Activated CD8-positive, alpha-beta T cell treated with anti-CD3 and anti-CD28 coated beads for 36 hours (primary cell): Measurements from ENCODE around the gene CXCL16. TPM values are rescaled to one million over a fixed set of nuclear protein-coding genes. Genes with fewer than 3 reads are reported as not detected.

Experiments
- ATAC-seq: fragments of 200-7000 bp; cut with Tn5 transposase; one replicate; pipeline ENCODE4 v1.10.0; 2021; ENCODE audit warnings: mild to moderate bottlenecking, moderate library complexity
- CTCF ChIA-PET: fragments of 350-600 bp; sonication (Branson Sonifier 250); formaldehyde crosslinking; loops from one replicate; lab custom pipeline; 2021; ENCODE audit warnings: antibody characterized with exemption; lab: Charles Lee
- POLR2A ChIA-PET: fragments of 350-600 bp; sonication (Branson Sonifier 250); formaldehyde crosslinking; loops from one replicate; lab custom pipeline; 2021; ENCODE audit warnings: antibody characterized with exemption; lab: Charles Lee
- DNase-seq: peaks from one replicate; pipeline ENCODE4 v3.0.0-alpha.2; 2020
- H3K27ac Mint-ChIP-seq: one replicate; pipeline ENCODE4 v1.8.0; 2021; ENCODE audit warnings: mild to moderate bottlenecking, mixed read lengths
- H3K27me3 Mint-ChIP-seq: one replicate; pipeline ENCODE4 v1.8.0; 2021; ENCODE audit warnings: mixed read lengths
- H3K36me3 Mint-ChIP-seq: one replicate; pipeline ENCODE4 v1.8.0; 2021; ENCODE audit warnings: low read depth, mixed read lengths
- H3K4me1 Mint-ChIP-seq: one replicate; pipeline ENCODE4 v1.8.0; 2021; ENCODE audit warnings: low read depth, mixed read lengths
- H3K4me3 Mint-ChIP-seq: one replicate; pipeline ENCODE4 v1.8.0; 2021; ENCODE audit warnings: mild to moderate bottlenecking, moderate library complexity, mixed read lengths
- H3K9me3 Mint-ChIP-seq: one replicate; pipeline ENCODE4 v1.8.0; 2021; ENCODE audit warnings: mixed read lengths
- intact Hi-C: fragments of 100-400 bp; cut with micrococcal nuclease; formaldehyde crosslinking; loops from one replicate; pipeline ENCODE4 v1.10.0; 2022
- total RNA-seq, 2 experiments: library from RNA; stranded (reverse); gene quantifications; one replicate each; pipeline ENCODE4 v1.2.3, GENCODE V29; 2021
- TF ChIP-seq, protein P1 (sequence below): fragments of 200-600 bp; IDR thresholded peaks from one replicate; pipeline ENCODE4 v1.8.0; 2022; ENCODE audit warnings: antibody characterized with exemption, mild to moderate bottlenecking

Gene CXCL16, protein sequence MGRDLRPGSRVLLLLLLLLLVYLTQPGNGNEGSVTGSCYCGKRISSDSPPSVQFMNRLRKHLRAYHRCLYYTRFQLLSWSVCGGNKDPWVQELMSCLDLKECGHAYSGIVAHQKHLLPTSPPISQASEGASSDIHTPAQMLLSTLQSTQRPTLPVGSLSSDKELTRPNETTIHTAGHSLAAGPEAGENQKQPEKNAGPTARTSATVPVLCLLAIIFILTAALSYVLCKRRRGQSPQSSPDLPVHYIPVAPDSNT
- 1 to 10 TPM; 2.0 to 2.5 TPM for total RNA-seq

DNA sequence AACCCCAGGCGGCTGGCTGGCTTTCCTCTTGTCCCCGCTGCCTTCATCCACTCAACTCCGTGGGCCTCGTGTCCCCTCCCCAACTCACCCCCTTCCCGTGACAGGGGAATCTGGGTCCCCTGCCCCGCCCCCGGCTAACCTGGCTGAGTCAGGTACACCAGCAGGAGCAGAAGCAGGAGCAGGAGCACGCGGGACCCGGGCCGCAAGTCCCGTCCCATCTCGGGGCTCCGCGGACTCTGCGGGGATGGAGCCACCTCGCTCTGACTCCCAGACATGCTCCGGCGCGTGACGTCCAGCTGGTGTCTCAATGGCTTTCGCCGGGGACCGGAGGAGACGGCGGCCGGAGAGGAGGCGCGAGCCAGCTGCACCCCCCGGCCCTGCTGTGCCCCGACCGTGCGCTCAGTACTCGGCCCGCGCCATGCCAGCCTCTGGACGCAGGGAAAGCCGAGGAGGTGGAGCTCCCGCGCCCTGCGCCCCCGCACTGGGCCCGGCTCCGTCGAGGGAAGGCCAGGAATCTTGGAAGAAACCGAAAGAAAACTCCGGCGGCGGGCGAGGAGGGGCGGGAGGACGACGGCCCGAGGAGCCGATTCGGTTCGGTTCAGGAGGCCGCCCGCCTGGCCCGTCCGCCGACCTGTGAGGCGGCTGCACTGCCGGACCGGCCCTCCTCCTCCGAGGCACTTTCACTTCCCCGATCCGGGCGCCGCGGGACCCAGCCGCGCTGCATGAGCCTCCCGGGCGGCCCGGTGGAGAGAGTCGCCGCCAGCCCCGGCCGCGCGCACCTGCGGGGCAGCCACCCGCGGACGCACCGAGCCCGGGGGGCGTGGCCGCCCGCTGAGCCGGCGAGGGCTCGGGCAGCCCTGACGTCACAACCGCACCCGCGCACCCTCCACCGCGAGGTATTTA is at the start of gene CXCL16, which contains the start of gene ZMYND15:
TSS of gene CXCL16 (minus strand) at position 807 of the 903 bp plus-strand sequence. CDS start at position 218, 589 bp downstream.
TSS of gene ZMYND15 (plus strand) at position 712 of the 903 bp plus-strand sequence. CDS start 716 bp downstream, outside the sequence.
- H3K36me3 Mint-ChIP-seq = no peaks in the 10 kb centered on the region
- ATAC-seq (peak; percentile 71), DNase-seq (peak; percentile 60)
- CTCF ChIA-PET = interaction anchor here (1.2 kb wide), 1 partner anchor 50 kb away, joined by 5 read pairs; no protein-coding TSS in a partner anchor
- H3K9me3 Mint-ChIP-seq = no peaks in the 10 kb centered on the region
- peaks cover 23% of the 10 kb centered on the region for H3K4me1 Mint-ChIP-seq
- POLR2A ChIA-PET = interaction anchor here (1.6 kb wide), 1 partner anchor 10 kb away, joined by 3 read pairs; no protein-coding TSS in a partner anchor
- peak within 1 kb of the TSS; percentile 76 for H3K4me3 Mint-ChIP-seq
- H3K27ac Mint-ChIP-seq = peak within 1 kb of the TSS; percentile 64
- intact Hi-C loops = no loop called here
- peaks cover 17% of the 10 kb centered on the region for H3K27me3 Mint-ChIP-seq
- TF ChIP-seq, protein P1, sequence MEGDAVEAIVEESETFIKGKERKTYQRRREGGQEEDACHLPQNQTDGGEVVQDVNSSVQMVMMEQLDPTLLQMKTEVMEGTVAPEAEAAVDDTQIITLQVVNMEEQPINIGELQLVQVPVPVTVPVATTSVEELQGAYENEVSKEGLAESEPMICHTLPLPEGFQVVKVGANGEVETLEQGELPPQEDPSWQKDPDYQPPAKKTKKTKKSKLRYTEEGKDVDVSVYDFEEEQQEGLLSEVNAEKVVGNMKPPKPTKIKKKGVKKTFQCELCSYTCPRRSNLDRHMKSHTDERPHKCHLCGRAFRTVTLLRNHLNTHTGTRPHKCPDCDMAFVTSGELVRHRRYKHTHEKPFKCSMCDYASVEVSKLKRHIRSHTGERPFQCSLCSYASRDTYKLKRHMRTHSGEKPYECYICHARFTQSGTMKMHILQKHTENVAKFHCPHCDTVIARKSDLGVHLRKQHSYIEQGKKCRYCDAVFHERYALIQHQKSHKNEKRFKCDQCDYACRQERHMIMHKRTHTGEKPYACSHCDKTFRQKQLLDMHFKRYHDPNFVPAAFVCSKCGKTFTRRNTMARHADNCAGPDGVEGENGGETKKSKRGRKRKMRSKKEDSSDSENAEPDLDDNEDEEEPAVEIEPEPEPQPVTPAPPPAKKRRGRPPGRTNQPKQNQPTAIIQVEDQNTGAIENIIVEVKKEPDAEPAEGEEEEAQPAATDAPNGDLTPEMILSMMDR = no peak

DNA sequence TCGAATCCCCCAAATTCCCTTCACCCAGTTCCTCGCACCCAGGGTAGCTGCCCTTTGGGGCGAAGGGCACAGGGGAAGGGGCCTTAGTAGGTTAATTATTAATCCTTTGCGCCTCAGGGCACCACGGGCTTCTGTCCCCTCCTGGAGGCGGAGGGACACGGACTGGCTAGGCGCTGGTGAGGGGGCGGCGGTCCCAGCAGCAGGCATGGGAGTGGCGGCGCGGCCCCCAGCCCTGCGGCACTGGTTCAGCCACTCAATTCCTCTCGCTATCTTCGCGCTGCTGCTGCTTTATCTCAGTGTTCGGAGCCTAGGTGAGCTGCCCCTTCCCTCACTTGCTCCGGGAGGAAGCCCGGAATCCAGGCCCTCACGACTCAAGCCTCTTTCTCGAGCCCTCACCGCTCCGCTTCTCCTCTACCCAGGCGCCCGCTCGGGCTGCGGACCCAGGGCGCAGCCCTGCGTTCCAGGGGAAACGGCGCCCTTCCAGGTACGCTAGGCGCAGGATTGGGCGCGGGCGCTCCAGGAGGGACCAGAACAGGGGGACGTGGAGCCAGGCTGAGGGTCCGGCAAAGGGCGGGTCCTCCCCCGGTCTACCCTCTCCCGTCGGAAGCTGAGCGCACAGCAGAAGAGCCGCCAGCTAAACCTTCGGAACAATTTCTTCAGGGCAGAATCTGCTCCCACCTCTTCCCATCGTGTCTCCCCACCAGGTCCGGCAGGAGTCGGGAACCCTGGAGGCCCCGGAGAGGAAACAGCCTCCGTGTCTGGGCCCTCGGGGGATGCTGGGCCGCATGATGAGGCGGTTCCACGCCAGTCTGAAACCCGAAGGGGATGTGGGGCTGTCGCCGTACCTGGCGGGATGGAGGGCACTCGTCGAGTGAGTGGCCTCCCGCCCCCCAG is 49.3 kb upstream of the CXCL16 start, which contains the start of gene GLTPD2:
TSS of gene GLTPD2 (plus strand) at position 158 of the 894 bp plus-strand sequence. CDS start at position 206, 48 bp downstream.
- Mint-ChIP-seq H3K4me1 (peaks cover 22% of the 10 kb centered on the region), H3K27me3 (peaks cover 41% of the 10 kb centered on the region), H3K4me3 (peak within 1 kb of the TSS; percentile 72), H3K27ac (peak within 1 kb of the TSS; percentile 20), H3K9me3 (no peaks in the 10 kb centered on the region), H3K36me3 (no peaks in the 10 kb centered on the region)
- intact Hi-C loops = loop anchor here (5.0 kb wide), 1 partner anchor 93 kb away; no protein-coding TSS in a partner anchor
- ChIA-PET POLR2A (interaction anchor here (1.1 to 2.3 kb wide), 9 partner anchors 11 to 110 kb away, joined by 3 to 11 read pairs (median 6); partner anchors contain the start of genes ARRB2, C17orf107, MINK1 and PELP1), CTCF (interaction anchor here (0.6 to 3.4 kb wide), 23 partner anchors 10 to 112 kb away, joined by 3 to 15 read pairs (median 4); partner anchors contain the start of genes C17orf107, CXCL16, MED11 and PLD2)
- no peak for ATAC-seq
- TF ChIP-seq, protein P1 = no peak
- DNase-seq = no peak

DNA sequence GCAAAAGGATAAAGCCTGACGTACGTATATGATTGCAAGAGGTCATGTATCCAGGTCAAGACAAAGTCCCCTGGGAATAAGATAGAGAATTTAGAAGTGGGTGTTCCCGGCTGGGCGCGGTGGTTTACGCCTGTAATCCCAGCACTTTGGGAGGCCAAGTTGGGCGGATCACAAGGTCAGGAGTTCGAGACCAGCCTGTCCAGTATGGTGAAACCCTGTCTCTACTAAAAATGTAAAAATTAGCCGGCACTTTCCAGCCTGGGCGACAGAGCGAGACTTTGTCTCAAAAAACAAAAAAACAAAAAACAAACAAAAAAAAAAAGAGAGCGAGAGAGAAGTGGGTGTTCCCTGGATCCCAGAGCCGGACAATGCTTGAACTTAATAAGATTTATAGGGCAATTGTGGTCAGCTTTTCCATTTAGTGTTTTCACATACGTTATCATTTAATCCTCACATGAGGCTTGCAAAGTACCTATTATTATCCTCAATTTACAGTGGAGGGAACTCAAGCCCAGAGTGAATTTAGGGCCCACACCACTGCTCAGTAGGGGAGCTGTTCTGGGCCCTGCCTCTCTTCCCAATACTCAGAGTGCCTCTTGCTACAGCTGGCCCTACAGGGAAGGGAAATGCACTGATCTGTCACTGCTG is 48.6 kb upstream of the CXCL16 start:
- Mint-ChIP-seq H3K27me3 (peaks cover 45% of the 10 kb centered on the region), H3K36me3 (no peaks in the 10 kb centered on the region), H3K27ac (no peak overlapping the region), H3K4me3 (peak overlapping the region; percentile 72), H3K4me1 (peaks cover 22% of the 10 kb centered on the region), H3K9me3 (no peaks in the 10 kb centered on the region)
- CTCF ChIA-PET = interaction anchor here (0.6 to 3.4 kb wide), 7 partner anchors 8 to 100 kb away, joined by 3 to 15 read pairs (median 3); partner anchors contain the start of genes PLD2 and PSMB6
- no peak for DNase-seq
- POLR2A ChIA-PET = interaction anchor here (1.4 to 2.3 kb wide), 2 partner anchors 19 to 46 kb away, joined by 3 to 8 read pairs; partner anchors contain the start of genes MINK1 and PLD2
- intact Hi-C loops = loop anchor here (5.0 kb wide), 1 partner anchor 94 kb away; no protein-coding TSS in a partner anchor
- TF ChIP-seq, protein P1 = no peak
- ATAC-seq = no peak

DNA sequence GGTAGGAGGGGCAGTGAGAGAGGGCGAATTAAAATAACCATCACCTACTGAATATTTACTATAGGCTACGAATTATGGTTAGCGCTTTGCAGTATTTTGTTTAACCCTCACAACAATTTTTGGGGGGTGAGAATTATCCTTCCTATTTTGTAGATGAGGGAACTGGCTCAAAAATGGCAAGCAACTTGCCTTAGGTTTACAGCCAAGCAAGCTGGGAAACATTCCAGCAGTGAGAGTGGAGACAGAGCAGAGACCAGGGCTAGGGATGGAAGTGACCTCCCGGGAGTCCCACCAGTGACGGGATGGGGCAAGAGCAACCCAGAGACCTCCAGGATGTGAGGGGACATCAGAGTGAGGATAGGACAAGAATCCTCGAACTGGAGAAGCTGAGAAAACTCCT is 46.8 kb upstream of the CXCL16 start:
- ATAC-seq (no peak), DNase-seq (no peak)
- H3K4me1 Mint-ChIP-seq = peaks cover 22% of the 10 kb centered on the region
- ChIA-PET CTCF (interaction anchor here (0.7 to 1.4 kb wide), 7 partner anchors 51 to 181 kb away, joined by 3 to 4 read pairs (median 3); partner anchors contain the start of genes MED11 and SPAG7), POLR2A (interaction anchor here (1.0 kb wide), 1 partner anchor 108 kb away, joined by 3 read pairs; no protein-coding TSS in a partner anchor)
- no peaks in the 10 kb centered on the region for H3K9me3 Mint-ChIP-seq
- intact Hi-C loops = loop anchor here (5.0 kb wide), 1 partner anchor 96 kb away; no protein-coding TSS in a partner anchor
- H3K36me3 Mint-ChIP-seq = no peaks in the 10 kb centered on the region
- peaks cover 52% of the 10 kb centered on the region for H3K27me3 Mint-ChIP-seq
- no peak overlapping the region for H3K4me3 Mint-ChIP-seq
- TF ChIP-seq, protein P1 = no peak
- no peak overlapping the region for H3K27ac Mint-ChIP-seq
